Neural cell (in vitro differentiated cells): ENCODE results near the gene TNRC6C. TPM values are rescaled to one million over a fixed set of nuclear protein-coding genes. Genes with fewer than 3 reads are reported as not detected.

Experiments
- H2AFZ ChIP-seq: fragments of 200-600, 300-800 bp; sonication (generic), shearing (Covaris generic); 2 replicates; pipeline ENCODE4 v1.6.0; 2014; ENCODE audit warnings: low read depth, mild to moderate bottlenecking, antibody characterized with exemption, low read length, moderate library complexity
- H3F3A ChIP-seq: fragments of 200-600 bp; shearing (Covaris generic); 2 replicates; pipeline ENCODE4 v1.6.1; 2016; ENCODE audit warnings: mild to moderate bottlenecking, moderate library complexity, mixed read lengths, antibody characterized with exemption, low read length; ENCODE audit not compliant: insufficient read depth, poor library complexity, severe bottlenecking
- H3K27ac ChIP-seq: fragments of 200-600, 300-800 bp; sonication (generic), shearing (Covaris generic); 2 replicates; pipeline ENCODE4 v1.5.1; 2014; ENCODE audit warnings: mild to moderate bottlenecking, low read length, moderate library complexity
- H3K27me3 ChIP-seq: fragments of 300-800, 200-600 bp; sonication (generic), shearing (Covaris generic); 2 replicates; pipeline ENCODE4 v1.6.0; 2014; ENCODE audit warnings: mild to moderate bottlenecking, low read depth, low read length, moderate library complexity; ENCODE audit not compliant: insufficient read depth
- H3K36me3 ChIP-seq: fragments of 300-800, 200-600 bp; sonication (generic), shearing (Covaris generic); 2 replicates; pipeline ENCODE4 v1.5.1; 2014; ENCODE audit warnings: mild to moderate bottlenecking, antibody characterized with exemption, low read length, moderate library complexity; ENCODE audit not compliant: insufficient read depth
- H3K4me2 ChIP-seq: fragments of 300-800, 200-600 bp; sonication (generic), shearing (Covaris generic); 2 replicates; pipeline ENCODE4 v1.6.0; 2014; ENCODE audit warnings: mild to moderate bottlenecking, low read length
- H3K4me3 ChIP-seq: fragments of 300-800, 200-600 bp; sonication (generic), shearing (Covaris generic); 2 replicates; pipeline ENCODE4 v1.5.1; 2014; ENCODE audit warnings: mild to moderate bottlenecking, low read length, moderate library complexity
- H3K79me2 ChIP-seq: fragments of 200-600 bp; shearing (Covaris generic); replicated peaks from 2 replicates; pipeline ENCODE4 v1.6.0; 2014; ENCODE audit warnings: mild to moderate bottlenecking, low read length, moderate library complexity; ENCODE audit not compliant: insufficient read depth
- H3K9ac ChIP-seq: fragments of 300-800, 200-600 bp; sonication (generic), shearing (Covaris generic); 2 replicates; pipeline ENCODE4 v1.6.1; 2016; ENCODE audit warnings: mild to moderate bottlenecking, low read length, mixed read lengths
- H3K9me2 ChIP-seq: fragments of 200-600 bp; shearing (Covaris generic); 2 replicates; pipeline ENCODE4 v1.6.1; 2016; ENCODE audit warnings: mild to moderate bottlenecking, low read length, mixed read lengths; ENCODE audit not compliant: insufficient read depth
- H3K9me3 ChIP-seq: fragments of 200-600, 300-800 bp; sonication (generic), shearing (Covaris generic); 2 replicates; pipeline ENCODE4 v1.6.1; 2016; ENCODE audit warnings: mild to moderate bottlenecking, mixed run types, low read length, moderate library complexity, mixed read lengths
- H4K20me1 ChIP-seq: fragments of 200-600 bp; shearing (Covaris generic); 2 replicates; pipeline ENCODE4 v1.6.1; 2016; ENCODE audit warnings: mild to moderate bottlenecking, mixed run types; ENCODE audit not compliant: insufficient read depth
- CTCF ChIP-seq: fragments of 450-650 bp; IDR thresholded peaks from 2 replicates; pipeline ENCODE4 v1.5.1; 2014; ENCODE audit warnings: antibody characterized with exemption, mild to moderate bottlenecking, moderate library complexity; ENCODE audit not compliant: poor library complexity, severe bottlenecking
- EP300 ChIP-seq: fragments of 450-650 bp; conservative IDR thresholded peaks from 2 replicates; pipeline ENCODE4 v1.6.1; 2014; ENCODE audit warnings: antibody characterized with exemption, mild to moderate bottlenecking, moderate library complexity; ENCODE audit not compliant: poor library complexity, severe bottlenecking
- EZH2 ChIP-seq: fragments of 200-600, 300-800 bp; shearing (Covaris generic), sonication (generic); IDR thresholded peaks from 2 replicates; pipeline ENCODE4 v1.6.1; 2014; ENCODE audit warnings: antibody characterized with exemption, low read length, borderline replicate concordance, mild to moderate bottlenecking; ENCODE audit not compliant: insufficient read depth, poor library complexity, severe bottlenecking
- POLR2AphosphoS5 ChIP-seq: IDR thresholded peaks from 2 replicates; pipeline ENCODE4 v1.6.1; 2012
- RAD21 ChIP-seq: fragments of 450-650 bp; conservative IDR thresholded peaks from 2 replicates; pipeline ENCODE4 v1.6.1; 2014; ENCODE audit warnings: antibody characterized with exemption, mild to moderate bottlenecking, moderate library complexity
- REST ChIP-seq: IDR thresholded peaks from 2 replicates; pipeline ENCODE4 v1.6.1; 2012; ENCODE audit warnings: borderline replicate concordance
- SMC3 ChIP-seq: fragments of 450-650 bp; conservative IDR thresholded peaks from 2 replicates; pipeline ENCODE4 v1.6.1; 2014; ENCODE audit warnings: antibody characterized with exemption, mild to moderate bottlenecking, moderate library complexity; ENCODE audit not compliant: poor library complexity
- TAF1 ChIP-seq: IDR thresholded peaks from 2 replicates; pipeline ENCODE4 v1.6.1; 2012; ENCODE audit warnings: low read depth
- polyA plus RNA-seq: library from polyadenylated mRNA; depleted of rRNA; stranded (reverse); fragments of >200 nt; gene quantifications from 2 replicates; pipeline ENCODE4 v1.2.3, GENCODE V29; 2014

The TNRC6C gene
- polyA plus RNA-seq, 1 donor from 2014 or later, result 15.4 TPM

- H3K79me2 ChIP-seq, result no peaks in the 10 kb centered on the region
- H4K20me1 ChIP-seq, result no peaks in the 10 kb centered on the region
- no peaks in the 10 kb centered on the region for H3K9me3 ChIP-seq
- TF ChIP-seq TAF1, result no peak
- no peak for TF ChIP-seq POLR2AphosphoS5
- TF ChIP-seq EP300, result no peak
- TF ChIP-seq REST, result no peak
- TF ChIP-seq SMC3, result no peak
- TF ChIP-seq CTCF, result no peak
- TF ChIP-seq EZH2, result no peak
- H3K27me3 ChIP-seq, result peaks cover 36% of the 10 kb centered on the region
- no peaks in the 10 kb centered on the region for H3F3A ChIP-seq
- no peak overlapping the region for H3K27ac ChIP-seq
- H2AFZ ChIP-seq, result no peak overlapping the region
- H3K9ac ChIP-seq, result no peak overlapping the region
- no peaks in the 10 kb centered on the region for H3K9me2 ChIP-seq
- no peak overlapping the region for H3K4me3 ChIP-seq
- no peak overlapping the region for H3K4me2 ChIP-seq
- no peaks in the 10 kb centered on the region for H3K36me3 ChIP-seq
These were observed 175.7 kb downstream of the TNRC6C start for GRCh38 chr17:78133971-78134898.

GRCh38 chr17:78134899-78135385, 176.4 kb downstream of the TNRC6C start:
- Histone ChIP-seq H3K4me2 (no peak overlapping the region), H4K20me1 (no peaks in the 10 kb centered on the region), H3K9me2 (no peaks in the 10 kb centered on the region), H3K27me3 (peaks cover 29% of the 10 kb centered on the region), H3K27ac (no peak overlapping the region), H3K9me3 (no peaks in the 10 kb centered on the region), H3K4me3 (no peak overlapping the region), H3F3A (no peaks in the 10 kb centered on the region), H3K36me3 (no peaks in the 10 kb centered on the region), H3K79me2 (no peaks in the 10 kb centered on the region), H3K9ac (no peak overlapping the region), H2AFZ (no peak overlapping the region)
- no peak for TF ChIP-seq RAD21
- no peak for TF ChIP-seq TAF1
